ENCODE data around the gene TRIM67. TPM values are rescaled to one million over a fixed set of nuclear protein-coding genes. Genes with fewer than 3 reads are reported as not detected.

Gene TRIM67
- total RNA-seq, 4 donors from 2014 or later: 1.1 TPM; not detected in 3

DNA sequence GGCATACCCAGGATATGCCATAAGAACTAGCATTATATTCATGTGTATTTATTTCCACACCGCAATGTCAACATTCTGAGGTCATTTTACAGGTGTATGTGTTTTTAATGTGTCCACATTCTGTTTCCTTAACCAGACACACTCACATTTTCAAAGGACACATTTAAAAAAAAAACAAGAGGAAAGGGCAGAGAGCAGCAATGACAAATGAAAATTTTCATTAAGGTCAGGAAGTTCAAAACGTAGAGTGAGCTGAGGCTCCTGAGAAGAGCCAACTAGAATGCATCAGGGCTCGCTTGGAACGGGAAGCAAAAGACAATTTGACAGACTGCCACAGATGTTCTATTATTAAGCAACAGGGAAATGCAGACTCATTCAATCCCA lies 74.3 kb downstream of the TRIM67 start:
- H3K27ac ChIP-seq: no peak overlapping the region
- no peaks in the 10 kb centered on the region for H3K9me3 ChIP-seq
- TF ChIP-seq, protein P1, sequence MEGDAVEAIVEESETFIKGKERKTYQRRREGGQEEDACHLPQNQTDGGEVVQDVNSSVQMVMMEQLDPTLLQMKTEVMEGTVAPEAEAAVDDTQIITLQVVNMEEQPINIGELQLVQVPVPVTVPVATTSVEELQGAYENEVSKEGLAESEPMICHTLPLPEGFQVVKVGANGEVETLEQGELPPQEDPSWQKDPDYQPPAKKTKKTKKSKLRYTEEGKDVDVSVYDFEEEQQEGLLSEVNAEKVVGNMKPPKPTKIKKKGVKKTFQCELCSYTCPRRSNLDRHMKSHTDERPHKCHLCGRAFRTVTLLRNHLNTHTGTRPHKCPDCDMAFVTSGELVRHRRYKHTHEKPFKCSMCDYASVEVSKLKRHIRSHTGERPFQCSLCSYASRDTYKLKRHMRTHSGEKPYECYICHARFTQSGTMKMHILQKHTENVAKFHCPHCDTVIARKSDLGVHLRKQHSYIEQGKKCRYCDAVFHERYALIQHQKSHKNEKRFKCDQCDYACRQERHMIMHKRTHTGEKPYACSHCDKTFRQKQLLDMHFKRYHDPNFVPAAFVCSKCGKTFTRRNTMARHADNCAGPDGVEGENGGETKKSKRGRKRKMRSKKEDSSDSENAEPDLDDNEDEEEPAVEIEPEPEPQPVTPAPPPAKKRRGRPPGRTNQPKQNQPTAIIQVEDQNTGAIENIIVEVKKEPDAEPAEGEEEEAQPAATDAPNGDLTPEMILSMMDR (IDR thresholded peaks at IDR 0.05): no peak
- no peak for TF ChIP-seq POLR2A (IDR thresholded peaks at IDR 0.05)
- H3K36me3 ChIP-seq: no peaks in the 10 kb centered on the region
- H3K27me3 ChIP-seq: no peaks in the 10 kb centered on the region
- no peaks in the 10 kb centered on the region for H3K4me1 ChIP-seq
- DNase-seq: no peak
- intact Hi-C loops (cut with DNase I; ENCODE audit: low total_unique reads): no loop called here
- H3K4me3 ChIP-seq: no peak overlapping the region

DNA sequence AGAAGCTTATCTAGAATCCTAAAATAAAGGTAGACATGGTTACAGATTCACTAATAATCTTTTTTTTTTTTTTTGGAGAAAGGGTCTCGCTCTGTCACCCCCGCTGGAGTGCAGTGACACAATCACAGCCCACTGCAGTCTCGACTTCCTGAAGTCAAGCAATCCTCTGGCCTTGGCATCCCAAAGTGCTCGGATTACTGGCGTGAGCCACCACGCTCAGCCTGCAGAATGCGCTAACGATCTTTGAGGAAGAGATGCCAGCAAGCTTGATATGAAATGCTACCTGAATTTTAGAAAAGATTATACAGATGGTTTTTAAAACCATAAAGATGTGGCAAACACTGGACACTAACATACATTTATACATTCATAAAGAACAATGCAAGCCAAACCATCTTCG lies 75.1 kb downstream of the TRIM67 start:
- Histone ChIP-seq H3K4me3 (no peak overlapping the region), H3K36me3 (no peaks in the 10 kb centered on the region), H3K9me3 (no peaks in the 10 kb centered on the region), H3K27ac (no peak overlapping the region), H3K27me3 (no peaks in the 10 kb centered on the region), H3K4me1 (no peaks in the 10 kb centered on the region)
- intact Hi-C loops (cut with DNase I; ENCODE audit: low total_unique reads): no loop called here
- DNase-seq: no peak
- no peak for TF ChIP-seq POLR2A (IDR thresholded peaks at IDR 0.05)
- TF ChIP-seq, protein P1 (IDR thresholded peaks at IDR 0.05): no peak

DNA sequence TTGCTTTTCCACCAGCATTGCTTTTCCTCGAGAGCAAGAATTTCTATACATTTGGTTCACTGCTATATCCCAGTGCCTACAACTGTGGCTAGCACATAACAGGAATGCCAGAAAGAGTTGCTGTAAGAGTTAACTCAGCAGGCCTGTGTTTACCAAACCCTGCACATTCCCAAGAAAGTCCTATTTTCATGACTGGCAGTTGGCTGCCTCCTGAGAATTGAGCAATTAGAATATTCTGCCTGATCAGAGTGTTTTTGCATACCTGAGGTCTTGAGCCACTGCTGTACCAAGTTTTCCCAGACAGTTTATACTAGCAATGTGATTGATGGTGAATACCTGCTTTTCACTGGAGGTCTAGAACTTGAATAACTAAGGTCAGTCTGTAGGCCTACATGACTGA lies 76.4 kb downstream of the TRIM67 start:
- Histone ChIP-seq H3K36me3 (no peaks in the 10 kb centered on the region), H3K9me3 (no peaks in the 10 kb centered on the region), H3K4me3 (no peak overlapping the region), H3K27me3 (no peaks in the 10 kb centered on the region), H3K27ac (no peak overlapping the region), H3K4me1 (no peaks in the 10 kb centered on the region)
- intact Hi-C loops (cut with DNase I; ENCODE audit: low total_unique reads): no loop called here
- no peak for DNase-seq
- TF ChIP-seq POLR2A (IDR thresholded peaks at IDR 0.05): no peak
- TF ChIP-seq, protein P1 (IDR thresholded peaks at IDR 0.05): no peak

DNA sequence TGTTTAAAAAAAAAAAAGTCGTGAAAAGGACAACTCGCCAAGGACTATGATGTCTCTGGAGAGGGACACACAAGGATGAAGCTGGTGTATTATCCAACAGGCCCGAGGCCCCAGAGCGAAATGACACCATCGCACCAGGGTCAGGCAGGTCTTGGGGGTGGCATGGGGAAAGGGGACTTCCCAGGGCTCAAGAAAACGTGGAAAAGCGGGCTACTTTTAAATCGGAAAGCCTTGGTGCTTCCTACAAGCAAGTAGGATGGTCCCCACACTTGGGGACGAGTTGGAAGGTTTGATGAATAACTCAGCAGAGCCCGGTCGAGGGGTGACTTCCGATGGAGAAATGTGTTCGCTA lies 78.6 kb downstream of the TRIM67 start:
- peak overlapping the region; percentile 80 to 83 for H3K27ac ChIP-seq
- H3K36me3 ChIP-seq: no peaks in the 10 kb centered on the region
- H3K9me3 ChIP-seq: no peaks in the 10 kb centered on the region
- intact Hi-C loops (cut with DNase I; ENCODE audit: low total_unique reads): no loop called here
- H3K27me3 ChIP-seq: no peaks in the 10 kb centered on the region
- H3K4me3 ChIP-seq: peak overlapping the region; percentile 67 to 77
- no peaks in the 10 kb centered on the region for H3K4me1 ChIP-seq
- no peak for DNase-seq
- TF ChIP-seq, protein P1 (IDR thresholded peaks at IDR 0.05): no peak
- no peak for TF ChIP-seq POLR2A (IDR thresholded peaks at IDR 0.05)

DNA sequence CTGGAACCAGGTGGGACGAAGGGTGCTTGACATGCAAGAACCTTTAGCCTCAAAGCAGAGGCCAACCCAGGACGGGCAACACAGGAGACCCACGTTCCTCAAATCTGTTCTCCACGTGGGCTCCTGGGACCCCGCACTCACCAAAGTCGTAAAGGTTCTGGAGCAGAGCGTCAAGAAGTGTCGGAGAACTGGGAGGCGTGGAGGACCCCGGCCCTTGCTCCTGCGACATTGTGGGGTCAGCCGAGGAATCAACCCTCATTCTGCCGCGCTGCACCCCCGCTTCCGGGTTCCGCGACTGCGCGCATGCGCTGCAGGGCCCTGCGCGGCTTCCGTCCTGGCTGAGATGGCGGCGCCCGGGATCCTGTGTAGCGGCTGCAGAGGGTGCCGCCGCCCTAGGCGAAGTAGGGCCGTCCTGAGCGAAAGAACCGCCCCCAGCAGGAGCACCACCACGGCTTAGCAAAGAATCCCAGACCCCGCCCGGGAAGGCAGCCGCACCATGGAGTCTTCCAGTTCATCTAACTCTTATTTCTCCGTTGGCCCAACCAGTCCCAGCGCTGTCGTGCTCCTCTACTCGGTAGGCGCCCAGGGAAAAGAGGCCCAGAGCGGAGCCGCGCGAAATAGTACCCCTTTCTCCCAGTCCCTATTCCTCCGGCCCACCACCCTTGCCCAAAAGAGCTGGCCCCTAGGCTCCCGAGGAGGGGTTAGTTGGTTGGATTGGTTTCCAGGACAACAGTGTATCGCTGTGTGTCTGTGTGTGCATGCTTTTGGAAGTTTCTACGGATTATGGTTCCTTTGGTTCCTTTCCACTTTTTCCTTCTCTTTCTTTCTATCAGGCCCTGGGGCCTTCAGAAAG lies 79.3 kb downstream of the TRIM67 start, which contains the start of gene GNPAT:
GNPAT (plus strand) TSS at position 330 of the 853 bp plus-strand sequence; CDS start at position 497, 167 bp downstream.
- H3K9me3 ChIP-seq: no peaks in the 10 kb centered on the region
- intact Hi-C loops (cut with DNase I; ENCODE audit: low total_unique reads): no loop called here
- DNase-seq: peak; percentile 80 to 87
- H3K4me1 ChIP-seq: no peaks in the 10 kb centered on the region
- TF ChIP-seq POLR2A (IDR thresholded peaks at IDR 0.05): peak; percentile 59 to 84
- TF ChIP-seq, protein P1 (IDR thresholded peaks at IDR 0.05): peak in 2 of 4 experiments; percentile 16 to 21
- H3K27ac ChIP-seq: peak within 1 kb of the TSS; percentile 80 to 83
- H3K4me3 ChIP-seq: peak within 1 kb of the TSS; percentile 67 to 77
- H3K36me3 ChIP-seq: no peaks in the 10 kb centered on the region
- no peaks in the 10 kb centered on the region for H3K27me3 ChIP-seq

Data from uterus (tissue), 4 donors.